Activated CD4-positive, alpha-beta T cell treated with anti-CD3 and anti-CD28 coated beads, Interleukin-2, amount 10 ng/mL, durations not matched to agents 7 days and 5 days (primary cell): ENCODE results near the gene ICE2. TPM values are rescaled to one million over a fixed set of nuclear protein-coding genes. Genes with fewer than 3 reads are reported as not detected.

Source experiments
- CTCF ChIA-PET: fragments of 350-600 bp; sonication (Branson Sonifier 250); formaldehyde crosslinking; loops from one replicate; lab custom pipeline; 2021; ENCODE audit warnings: antibody characterized with exemption; lab: Charles Lee
- POLR2A ChIA-PET: fragments of 350-600 bp; sonication (Branson Sonifier 250); formaldehyde crosslinking; loops from one replicate; lab custom pipeline; 2021; ENCODE audit warnings: antibody characterized with exemption; lab: Charles Lee
- DNase-seq: peaks from one replicate; pipeline ENCODE4 v3.0.0-alpha.2; 2020
- H3K27ac Mint-ChIP-seq: one replicate; pipeline ENCODE4 v1.8.0; 2021; ENCODE audit warnings: mild to moderate bottlenecking, moderate library complexity, mixed read lengths
- H3K27me3 Mint-ChIP-seq: one replicate; pipeline ENCODE4 v1.8.0; 2021; ENCODE audit warnings: mixed read lengths
- H3K36me3 Mint-ChIP-seq: one replicate; pipeline ENCODE4 v1.8.0; 2021; ENCODE audit warnings: low read depth, mixed read lengths
- H3K4me1 Mint-ChIP-seq: one replicate; pipeline ENCODE4 v1.8.0; 2021; ENCODE audit warnings: mixed read lengths
- H3K4me3 Mint-ChIP-seq: one replicate; pipeline ENCODE4 v1.8.0; 2021; ENCODE audit warnings: mild to moderate bottlenecking, moderate library complexity, mixed read lengths
- H3K9me3 Mint-ChIP-seq: one replicate; pipeline ENCODE4 v1.8.0; 2021; ENCODE audit warnings: mixed read lengths
- total RNA-seq, 2 experiments: library from RNA; stranded (reverse); gene quantifications; one replicate each; pipeline ENCODE4 v1.2.3, GENCODE V29; 2021

Gene ICE2
- total RNA-seq, 2 experiments from 2014 or later = 70.0 to 77.7 TPM

DNA sequence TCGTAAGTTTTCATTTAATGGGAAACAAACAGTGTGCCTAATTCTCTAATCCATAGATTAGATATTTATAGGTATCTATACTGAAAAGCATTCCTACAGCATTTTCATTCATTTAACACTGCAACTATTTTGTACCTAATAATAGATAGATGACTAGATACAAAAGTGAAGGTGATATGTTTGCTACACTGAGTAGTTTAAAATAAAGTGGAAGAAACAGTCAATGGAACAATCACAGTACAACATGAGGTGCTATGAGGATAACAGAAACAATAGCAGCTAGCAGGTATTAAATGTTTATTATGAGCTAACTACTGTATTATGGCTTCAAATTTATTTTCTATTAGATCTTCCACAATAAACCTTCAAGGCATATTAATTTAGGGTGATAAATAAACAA lies 50.0 kb downstream of the ICE2 start:
- Mint-ChIP-seq H3K9me3 (no peaks in the 10 kb centered on the region), H3K36me3 (peaks cover 24% of the 10 kb centered on the region), H3K27ac (no peak overlapping the region), H3K4me3 (no peak overlapping the region), H3K27me3 (no peaks in the 10 kb centered on the region), H3K4me1 (peaks cover 7% of the 10 kb centered on the region)
- ChIA-PET POLR2A (no interaction called here), CTCF (no interaction called here)
- DNase-seq = no peak

DNA sequence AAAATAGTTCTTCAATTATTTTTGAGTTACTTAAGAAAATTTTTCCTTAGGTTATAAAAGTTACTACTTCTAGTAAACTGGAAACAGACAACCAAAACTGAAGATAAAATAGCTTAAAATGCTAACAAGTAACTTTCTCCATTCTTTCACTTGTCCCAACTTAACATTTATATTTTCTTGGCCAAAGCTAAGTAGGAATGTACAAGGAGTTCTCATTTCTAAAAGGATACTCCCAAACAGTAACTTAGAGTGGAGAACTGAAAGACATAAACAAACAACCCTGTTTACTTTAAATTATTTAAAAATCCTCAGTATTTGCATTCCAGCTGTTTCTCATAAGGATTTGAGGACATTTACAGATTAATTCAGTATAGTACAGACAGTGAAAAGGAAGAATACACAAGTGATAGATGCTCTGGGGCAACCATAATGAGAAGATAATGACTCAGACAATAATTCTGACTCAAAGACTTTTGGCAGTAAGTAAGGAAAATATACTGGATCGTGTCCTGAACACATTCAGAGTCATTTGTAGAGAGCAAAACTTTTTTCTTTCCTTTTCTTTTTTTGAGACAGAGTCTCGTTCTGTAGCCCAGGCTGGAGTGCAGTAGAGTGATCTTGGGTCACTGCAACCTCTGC lies 52.0 kb downstream of the ICE2 start:
- CTCF ChIA-PET = interaction anchor here (0.9 kb wide), 1 partner anchor 84 kb away, joined by 3 read pairs; no protein-coding TSS in a partner anchor
- Mint-ChIP-seq H3K4me3 (no peak overlapping the region), H3K36me3 (peaks cover 35% of the 10 kb centered on the region), H3K4me1 (peaks cover 15% of the 10 kb centered on the region), H3K9me3 (no peaks in the 10 kb centered on the region), H3K27ac (no peak overlapping the region), H3K27me3 (no peaks in the 10 kb centered on the region)
- POLR2A ChIA-PET = no interaction called here
- no peak for DNase-seq

DNA sequence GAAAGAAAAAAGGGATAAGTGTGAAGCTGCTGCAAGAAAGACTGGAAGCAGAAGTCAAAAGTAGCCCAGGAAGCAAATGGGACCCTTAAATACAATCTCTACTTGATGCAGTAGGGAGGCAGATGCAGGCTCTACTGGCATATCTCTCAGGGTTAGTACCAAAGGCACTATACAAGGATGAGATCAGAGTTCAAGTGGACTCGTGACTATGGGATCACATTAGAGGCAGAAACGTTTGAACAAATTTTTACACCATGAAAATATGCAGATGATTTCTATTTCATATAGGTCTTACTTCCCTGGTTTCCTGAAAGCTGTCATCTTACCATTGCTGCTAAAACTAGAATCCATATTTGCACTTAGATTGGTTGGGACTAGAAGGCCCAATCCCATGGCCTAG lies 53.5 kb downstream of the ICE2 start:
- CTCF ChIA-PET = interaction anchor here (0.6 to 0.8 kb wide), 2 partner anchors 27 to 160 kb away, joined by 3 read pairs; partner anchors contain the start of gene ANXA2

GRCh38 chr15:60424006-60424405 lies 54.9 kb downstream of the ICE2 start:
- Mint-ChIP-seq H3K27ac (no peak overlapping the region), H3K4me3 (no peak overlapping the region), H3K36me3 (peaks cover 41% of the 10 kb centered on the region), H3K4me1 (peaks cover 15% of the 10 kb centered on the region), H3K27me3 (no peaks in the 10 kb centered on the region), H3K9me3 (no peaks in the 10 kb centered on the region)
- ChIA-PET CTCF (no interaction called here), POLR2A (no interaction called here)
- no peak for DNase-seq

More for the DNA sequence above, 53.5 kb downstream of the ICE2 start:
- POLR2A ChIA-PET = no interaction called here
- Mint-ChIP-seq H3K4me3 (no peak overlapping the region), H3K9me3 (no peaks in the 10 kb centered on the region), H3K27ac (no peak overlapping the region), H3K4me1 (peaks cover 15% of the 10 kb centered on the region), H3K36me3 (peaks cover 37% of the 10 kb centered on the region), H3K27me3 (no peaks in the 10 kb centered on the region)
- DNase-seq = no peak

DNA sequence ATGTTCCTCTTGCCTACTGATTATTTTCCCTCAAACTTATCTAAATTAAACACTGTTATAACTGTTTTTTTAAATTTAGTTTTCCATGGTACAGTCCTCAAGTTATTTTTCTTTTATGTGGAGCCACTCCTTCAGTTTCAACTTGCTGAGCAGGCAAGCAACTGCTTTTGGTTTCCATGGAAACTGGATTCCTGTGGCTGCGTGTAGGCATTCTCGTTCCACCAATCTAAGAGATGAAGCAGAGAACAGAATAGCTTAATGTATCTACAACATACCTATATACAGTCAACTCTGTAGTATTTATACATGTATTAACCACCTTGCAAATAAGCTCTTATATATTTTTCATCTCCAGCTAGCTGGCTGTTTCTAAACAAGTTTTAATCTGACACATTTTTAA lies 55.4 kb downstream of the ICE2 start:
- H3K27ac Mint-ChIP-seq = no peak overlapping the region
- CTCF ChIA-PET = no interaction called here
- H3K4me1 Mint-ChIP-seq = peaks cover 15% of the 10 kb centered on the region
- POLR2A ChIA-PET = no interaction called here
- no peaks in the 10 kb centered on the region for H3K9me3 Mint-ChIP-seq
- no peak overlapping the region for H3K4me3 Mint-ChIP-seq
- DNase-seq = peak; percentile 27
- peaks cover 41% of the 10 kb centered on the region for H3K36me3 Mint-ChIP-seq
- no peaks in the 10 kb centered on the region for H3K27me3 Mint-ChIP-seq

GRCh38 chr15:60421544-60421943 lies 57.4 kb downstream of the ICE2 start:
- Mint-ChIP-seq H3K27me3 (no peaks in the 10 kb centered on the region), H3K36me3 (peaks cover 30% of the 10 kb centered on the region), H3K4me1 (peaks cover 15% of the 10 kb centered on the region), H3K4me3 (no peak overlapping the region), H3K9me3 (no peaks in the 10 kb centered on the region), H3K27ac (no peak overlapping the region)
- POLR2A ChIA-PET = no interaction called here
- CTCF ChIA-PET = interaction anchor here (1.2 kb wide), 2 partner anchors 14 to 26 kb away, joined by 3 to 4 read pairs; no protein-coding TSS in a partner anchor
- no peak for DNase-seq

- POLR2A ChIA-PET = no interaction called here
Measured at GRCh38 chr15:60420203-60420716, 58.7 kb downstream of the ICE2 start.

DNA sequence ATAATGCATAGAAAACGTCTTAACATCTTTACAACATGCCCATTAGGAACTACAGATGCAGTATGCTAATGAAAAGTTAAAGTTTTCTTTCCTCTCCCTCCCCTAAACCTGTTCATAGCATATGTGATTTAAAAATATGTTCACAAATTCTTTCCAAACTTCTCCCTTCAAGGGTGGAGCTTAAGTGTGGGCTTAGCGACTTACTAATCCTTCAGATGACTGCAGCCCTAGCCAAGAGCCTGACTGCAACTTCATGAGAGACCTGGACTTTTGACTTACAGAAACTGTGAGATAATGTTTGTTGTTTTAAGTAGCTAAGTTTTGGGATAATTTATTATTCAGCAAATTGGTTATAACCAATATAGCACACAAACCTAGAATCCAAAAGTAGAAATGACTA lies 59.2 kb downstream of the ICE2 start:
- DNase-seq = no peak
- ChIA-PET POLR2A (no interaction called here), CTCF (interaction anchor here (1.2 kb wide), 1 partner anchor 11 kb away, joined by 3 read pairs; no protein-coding TSS in a partner anchor)
- Mint-ChIP-seq H3K4me3 (no peak overlapping the region), H3K27ac (no peak overlapping the region), H3K36me3 (peaks cover 27% of the 10 kb centered on the region), H3K4me1 (peaks cover 15% of the 10 kb centered on the region), H3K27me3 (no peaks in the 10 kb centered on the region), H3K9me3 (no peaks in the 10 kb centered on the region)

More at GRCh38 chr15:60420203-60420716, 58.7 kb downstream of the ICE2 start:
- H3K9me3 Mint-ChIP-seq = no peaks in the 10 kb centered on the region
- H3K27ac Mint-ChIP-seq = no peak overlapping the region
- peaks cover 27% of the 10 kb centered on the region for H3K36me3 Mint-ChIP-seq
- H3K4me1 Mint-ChIP-seq = peaks cover 15% of the 10 kb centered on the region
- DNase-seq = no peak
- H3K27me3 Mint-ChIP-seq = no peaks in the 10 kb centered on the region
- CTCF ChIA-PET = interaction anchor here (1.2 kb wide), 2 partner anchors 10 to 13 kb away, joined by 3 to 4 read pairs; no protein-coding TSS in a partner anchor
- H3K4me3 Mint-ChIP-seq = no peak overlapping the region

DNA sequence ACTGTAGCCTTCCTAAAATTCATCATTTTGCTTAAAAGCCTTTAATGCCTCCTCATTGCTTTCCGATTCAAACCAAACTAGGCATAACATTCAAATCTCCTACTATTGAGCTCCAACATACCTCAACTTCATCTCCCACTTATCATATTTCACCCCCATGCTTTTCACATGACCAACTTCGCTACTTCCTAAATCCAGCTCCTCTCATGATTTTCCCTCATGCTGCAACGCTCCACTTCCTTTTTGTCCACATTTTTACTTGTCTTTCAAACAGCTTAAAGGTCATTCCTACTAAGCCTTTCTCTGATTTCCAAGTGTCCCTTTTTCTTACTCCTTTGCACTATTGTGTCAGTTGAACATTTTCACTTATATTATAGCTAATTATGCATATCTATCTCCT lies 60.8 kb downstream of the ICE2 start:
- Mint-ChIP-seq H3K4me3 (no peak overlapping the region), H3K9me3 (no peaks in the 10 kb centered on the region), H3K27me3 (no peaks in the 10 kb centered on the region), H3K4me1 (no peaks in the 10 kb centered on the region), H3K36me3 (peaks cover 19% of the 10 kb centered on the region), H3K27ac (no peak overlapping the region)
- ChIA-PET POLR2A (no interaction called here), CTCF (interaction anchor here (0.8 kb wide), 1 partner anchor 11 kb away, joined by 4 read pairs; no protein-coding TSS in a partner anchor)
- no peak for DNase-seq

- Mint-ChIP-seq H3K27me3 (no peaks in the 10 kb centered on the region), H3K4me1 (no peaks in the 10 kb centered on the region), H3K27ac (no peak overlapping the region), H3K4me3 (no peak overlapping the region), H3K9me3 (no peaks in the 10 kb centered on the region), H3K36me3 (peaks cover 15% of the 10 kb centered on the region)
- no peak for DNase-seq
- POLR2A ChIA-PET = no interaction called here
- CTCF ChIA-PET = no interaction called here
Measured at GRCh38 chr15:60417112-60417511, 61.8 kb downstream of the ICE2 start.

GRCh38 chr15:60416484-60416883 lies 62.5 kb downstream of the ICE2 start:
- POLR2A ChIA-PET = no interaction called here

GRCh38 chr15:60414016-60414682 lies 64.8 kb downstream of the ICE2 start:
- no peak overlapping the region for H3K4me3 Mint-ChIP-seq
- peaks cover 6% of the 10 kb centered on the region for H3K4me1 Mint-ChIP-seq
- no peaks in the 10 kb centered on the region for H3K36me3 Mint-ChIP-seq
- ChIA-PET CTCF (interaction anchor here (0.7 kb wide), 1 partner anchor 524 kb away, joined by 3 read pairs; no protein-coding TSS in a partner anchor), POLR2A (no interaction called here)
- no peaks in the 10 kb centered on the region for H3K9me3 Mint-ChIP-seq
- H3K27ac Mint-ChIP-seq = no peak overlapping the region
- no peak for DNase-seq
- H3K27me3 Mint-ChIP-seq = no peaks in the 10 kb centered on the region

More at GRCh38 chr15:60416484-60416883, 62.5 kb downstream of the ICE2 start:
- no peaks in the 10 kb centered on the region for H3K27me3 Mint-ChIP-seq
- H3K27ac Mint-ChIP-seq = no peak overlapping the region
- no peaks in the 10 kb centered on the region for H3K4me1 Mint-ChIP-seq
- no peaks in the 10 kb centered on the region for H3K9me3 Mint-ChIP-seq
- H3K36me3 Mint-ChIP-seq = peaks cover 15% of the 10 kb centered on the region
- no peak overlapping the region for H3K4me3 Mint-ChIP-seq
- no peak for DNase-seq
- CTCF ChIA-PET = no interaction called here

DNA sequence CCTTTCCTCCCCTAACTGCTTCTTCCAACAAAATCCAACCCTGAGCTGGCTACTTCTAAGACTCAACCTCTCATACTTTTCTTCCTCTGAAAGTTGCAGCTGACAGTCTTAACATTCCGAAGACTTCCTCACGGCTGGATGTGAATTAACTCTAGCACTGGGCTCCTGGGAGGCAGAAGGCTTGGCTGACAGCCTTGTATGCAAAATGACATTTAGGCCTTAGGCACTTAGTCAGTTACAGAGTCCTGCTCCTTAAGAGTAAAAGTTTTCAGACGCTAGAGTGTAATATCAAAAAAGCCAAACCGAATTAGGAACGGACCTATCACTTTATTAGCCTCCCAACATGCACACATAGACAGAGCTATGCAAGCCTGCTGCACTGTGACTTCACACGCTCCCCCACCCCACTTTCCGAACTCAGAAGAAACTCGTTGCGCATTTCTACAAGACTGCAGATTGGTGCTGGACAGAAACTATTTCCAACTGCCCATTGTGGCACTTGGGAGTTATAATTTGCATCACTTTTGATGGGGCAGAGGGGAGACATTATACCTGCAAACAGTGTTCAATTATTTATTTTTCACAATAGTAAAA lies 65.6 kb downstream of the ICE2 start:
- Mint-ChIP-seq H3K9me3 (peaks cover 2% of the 10 kb centered on the region), H3K27me3 (no peaks in the 10 kb centered on the region), H3K36me3 (peaks cover 3% of the 10 kb centered on the region), H3K4me1 (peaks cover 12% of the 10 kb centered on the region), H3K4me3 (no peak overlapping the region), H3K27ac (no peak overlapping the region)
- ChIA-PET POLR2A (no interaction called here), CTCF (no interaction called here)
- no peak for DNase-seq
